GM19238 (cell line): ENCODE measurements around the gene BNIP3.
"Not testable (repeated sequence)": the region's sequence is repeated elsewhere in the genome, so short reads cannot be mapped to it uniquely, and the experiment has no call there.

Experiments
- DNase-seq: peaks from one replicate; pipeline ENCODE4 v3.0.0; 2011; ENCODE audit warnings: low spot score; ENCODE audit not compliant: insufficient read length

The BNIP3 gene

DNA sequence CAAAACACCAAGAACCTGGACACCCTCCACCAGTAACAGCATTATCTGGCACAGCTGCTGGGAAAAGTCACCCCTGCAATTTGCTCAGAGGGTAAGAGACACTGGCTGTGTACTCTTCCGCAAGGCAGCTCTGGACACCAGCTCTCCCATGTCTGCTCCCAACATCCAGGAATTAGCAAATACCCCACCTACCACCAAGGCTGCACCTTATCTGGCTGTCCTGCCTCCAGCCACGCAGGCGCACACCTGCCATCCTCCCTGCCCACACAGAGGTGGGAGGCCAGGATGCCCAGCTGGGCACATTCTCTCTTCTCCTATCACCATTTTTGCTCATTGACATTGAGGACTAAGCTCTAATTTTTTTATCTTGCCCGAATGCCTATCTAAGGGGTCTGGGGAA is 20.3 kb upstream of the BNIP3 start:
- DNase-seq: no peak

GRCh38 chr10:132001238-132001972 is 19.7 kb upstream of the BNIP3 start:
- no peak for DNase-seq

GRCh38 chr10:131998845-131999681 is 17.3 kb upstream of the BNIP3 start:
- DNase-seq: no peak

- DNase-seq: no peak
These were observed 16.5 kb upstream of the BNIP3 start for GRCh38 chr10:131998050-131998844.

DNA sequence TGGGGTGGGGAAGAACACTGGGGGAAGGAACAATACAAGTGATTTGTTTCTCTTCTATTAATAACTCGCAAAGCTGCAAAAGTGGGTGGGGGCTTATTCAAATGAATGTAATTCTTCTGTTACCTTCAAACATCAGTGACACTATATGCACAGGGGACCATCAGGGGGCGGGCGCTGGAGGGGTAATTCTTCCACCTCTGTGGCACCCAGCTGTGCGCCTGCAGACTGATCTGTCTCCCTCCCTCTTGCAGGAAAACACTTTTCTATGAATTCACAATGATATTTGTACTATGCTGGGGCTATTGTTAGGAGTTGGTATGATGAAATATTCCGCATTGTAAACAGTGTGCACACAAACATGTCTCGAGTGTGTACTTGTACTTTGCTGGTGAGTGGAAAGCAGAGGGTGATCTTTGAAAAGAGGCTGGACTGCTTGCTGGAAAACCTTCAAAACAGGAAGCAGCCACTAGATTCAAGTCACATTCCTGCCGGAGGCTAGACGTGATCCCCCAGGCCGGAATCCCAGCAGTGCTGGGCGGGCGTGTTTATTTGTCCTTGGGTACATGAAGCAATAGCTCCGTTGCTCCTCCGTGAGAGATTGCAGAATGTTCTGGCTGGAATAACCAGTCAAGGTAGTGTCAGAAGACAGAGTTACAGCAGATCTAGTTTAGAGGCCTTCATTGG is 15.8 kb upstream of the BNIP3 start:
- DNase-seq: no peak

DNA sequence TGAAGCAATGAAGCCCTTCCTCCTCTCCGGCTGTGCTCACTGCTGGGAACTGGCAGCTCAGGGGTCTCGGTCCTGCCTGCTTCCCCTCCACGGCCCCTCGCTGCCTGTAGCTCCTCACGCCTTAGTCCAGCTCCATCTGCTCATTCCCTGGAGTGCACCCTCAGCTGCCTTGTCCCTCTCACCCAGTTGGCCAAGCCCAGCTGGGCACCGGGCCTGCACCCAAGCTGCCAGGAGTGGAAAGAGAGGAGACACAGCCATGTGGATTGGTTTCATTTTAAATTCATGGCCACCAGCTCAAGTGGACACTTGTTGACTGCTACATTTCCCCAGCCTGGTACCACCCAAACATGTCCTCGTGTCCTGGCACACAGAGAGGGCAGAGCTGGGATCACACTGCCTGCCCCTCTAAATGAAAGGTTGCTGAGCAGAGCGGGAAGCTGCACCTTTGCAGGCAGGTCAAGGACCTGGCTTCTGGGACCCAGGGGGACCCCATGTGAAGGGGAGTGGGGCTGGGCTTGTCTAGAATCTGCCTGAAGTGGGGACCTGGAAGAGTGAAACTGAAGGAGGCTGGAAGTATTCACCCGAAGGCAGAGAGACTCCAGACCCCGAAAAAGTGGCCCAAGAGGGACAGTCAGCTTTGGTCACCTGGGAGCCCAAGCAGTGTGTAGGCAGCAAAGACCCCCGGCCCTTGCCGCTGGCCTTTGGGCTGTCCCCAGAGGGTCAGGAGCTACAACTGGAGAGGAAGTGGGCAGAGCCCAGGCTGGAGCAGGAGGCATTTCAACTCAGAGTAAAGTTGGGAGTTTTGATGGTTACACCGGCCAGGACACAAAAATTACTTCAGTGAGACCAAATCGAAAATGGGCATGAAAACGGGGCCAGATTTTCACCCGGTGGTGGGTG is 15.0 kb upstream of the BNIP3 start:
- no peak for DNase-seq

DNA sequence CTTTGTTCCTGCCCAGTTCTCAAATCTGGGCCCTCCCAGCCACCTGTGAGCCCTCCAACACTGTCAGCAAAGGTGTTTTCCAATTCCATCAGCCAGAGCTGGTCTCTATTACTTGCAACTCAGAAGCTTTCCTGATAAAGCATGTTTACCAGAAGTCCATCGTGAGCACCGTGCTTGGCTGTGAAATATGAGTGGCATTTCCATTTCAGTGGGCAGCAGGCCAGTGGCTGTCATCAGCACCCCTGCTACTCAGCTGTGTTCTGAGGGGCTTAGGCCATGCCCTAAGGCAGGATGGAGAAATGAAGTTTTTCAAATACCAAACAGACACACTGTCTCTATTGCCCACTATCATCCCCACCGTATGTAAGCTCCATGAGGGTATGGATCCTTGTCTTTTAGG is 12.7 kb upstream of the BNIP3 start:
- DNase-seq: no peak

- DNase-seq: no peak
These were observed 11.6 kb upstream of the BNIP3 start for GRCh38 chr10:131993275-131993674.

- no peak for DNase-seq
These were observed 10.0 kb upstream of the BNIP3 start for GRCh38 chr10:131991726-131992125.

GRCh38 chr10:131987786-131988185 is 6.1 kb upstream of the BNIP3 start:
- not testable (repeated sequence) for DNase-seq

DNA sequence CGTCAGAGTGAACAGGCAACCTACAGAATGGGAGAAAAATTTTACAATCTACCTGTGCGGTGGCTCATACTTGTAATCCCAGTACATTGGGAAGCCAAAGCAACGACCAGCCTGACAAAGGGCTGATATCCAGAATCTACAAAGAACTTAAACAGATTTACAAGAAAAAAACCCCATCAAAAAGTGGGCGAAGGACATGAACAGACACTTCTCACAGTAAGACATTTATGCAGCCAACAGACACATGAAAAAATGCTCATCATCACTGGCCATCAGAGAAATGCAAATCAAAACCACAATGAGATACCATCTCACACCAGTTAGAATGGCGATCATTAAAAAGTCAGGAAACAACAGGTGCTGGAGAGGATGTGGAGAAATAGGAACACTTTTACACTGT is 5.6 kb upstream of the BNIP3 start:
- DNase-seq: not testable (repeated sequence)

DNA sequence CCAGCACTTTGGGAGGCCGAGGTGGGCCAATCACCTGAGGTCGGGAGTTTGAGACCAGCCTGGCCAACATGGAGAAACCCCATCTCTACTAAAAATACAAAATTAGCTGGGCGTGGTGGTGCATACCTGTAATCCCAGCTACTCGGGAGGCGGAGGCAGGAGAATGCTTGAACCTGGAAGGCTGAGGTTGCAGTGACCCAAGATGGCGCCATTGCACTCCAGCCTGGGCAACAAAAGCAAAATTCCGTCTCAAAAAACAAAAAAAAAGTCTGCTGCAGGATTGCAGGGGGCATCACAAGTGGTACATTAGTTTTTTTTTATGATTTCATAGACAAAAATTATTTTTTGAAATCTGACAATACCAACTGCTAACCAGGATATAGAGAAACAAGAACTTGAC is 5.1 kb upstream of the BNIP3 start:
- DNase-seq: not testable (repeated sequence)

DNA sequence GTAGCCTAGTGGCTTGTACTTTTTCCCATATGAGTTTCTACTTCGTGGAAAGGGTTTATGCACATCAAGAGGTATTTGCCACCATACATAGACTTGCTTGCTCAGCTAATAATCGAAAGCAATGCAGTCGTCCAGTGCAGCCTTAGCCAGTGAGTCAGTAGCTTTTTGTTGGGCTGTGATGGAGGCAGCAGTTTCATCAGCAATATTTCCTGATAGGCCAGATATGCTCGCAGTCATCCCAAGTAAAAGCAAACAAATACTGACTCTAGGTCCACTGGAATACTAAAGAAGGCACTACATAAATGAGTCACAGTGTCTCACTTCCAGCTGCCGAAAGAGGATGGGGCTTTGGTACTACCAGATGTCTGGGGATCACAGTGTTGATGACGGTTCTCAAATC is 2.1 kb upstream of the BNIP3 start:
- no peak for DNase-seq

GRCh38 chr10:131982796-131983195 is 1.1 kb upstream of the BNIP3 start:
- no peak for DNase-seq

- DNase-seq: peak; percentile 42
These were observed 548 bp upstream of the BNIP3 start for GRCh38 chr10:131982185-131982756.

- DNase-seq: no peak
These were observed 828 bp downstream of the BNIP3 start for GRCh38 chr10:131980761-131981428.

- no peak for DNase-seq
These were observed 1.4 kb downstream of the BNIP3 start for GRCh38 chr10:131980321-131980720.

GRCh38 chr10:131979821-131980270 is 1.9 kb downstream of the BNIP3 start:
- no peak for DNase-seq

- DNase-seq: no peak
These were observed 2.4 kb downstream of the BNIP3 start for GRCh38 chr10:131979336-131979735.
